HG03460 (cell line): Measurements from ENCODE around the gene FOXN3.
A peak's percentile ranks its signal among the peaks of the same experiment; 100 is the strongest.
"Not testable (repeated sequence)": the region's sequence is repeated elsewhere in the genome, so short reads cannot be mapped to it uniquely, and the experiment has no call there.

ENCODE experiments used
- ATAC-seq: cut with Tn5 transposase; IDR thresholded peaks from one replicate; pipeline ENCODE4 v1.9.1; 2021; ENCODE audit not compliant: unreplicated experiment

Gene FOXN3

GRCh38 chr14:89308232-89308959 is 108.6 kb downstream of the FOXN3 start:
- no peak for ATAC-seq

GRCh38 chr14:89307409-89307808 is 109.6 kb downstream of the FOXN3 start:
- ATAC-seq = no peak

GRCh38 chr14:89304972-89305703 is 111.9 kb downstream of the FOXN3 start:
- peak; percentile 33 for ATAC-seq

- ATAC-seq = no peak
These were observed 112.5 kb downstream of the FOXN3 start for GRCh38 chr14:89304561-89304960.

GRCh38 chr14:89303456-89304435 is 113.3 kb downstream of the FOXN3 start:
- ATAC-seq = peak; percentile 64

GRCh38 chr14:89302396-89302950 is 114.6 kb downstream of the FOXN3 start:
- ATAC-seq = no peak

GRCh38 chr14:89299587-89299986 is 117.4 kb downstream of the FOXN3 start:
- no peak for ATAC-seq

GRCh38 chr14:89298056-89298834 is 118.8 kb downstream of the FOXN3 start:
- ATAC-seq = no peak

GRCh38 chr14:89296281-89296745 is 120.7 kb downstream of the FOXN3 start:
- no peak for ATAC-seq

- no peak for ATAC-seq
These were observed 122.2 kb downstream of the FOXN3 start for GRCh38 chr14:89294872-89295271.

GRCh38 chr14:89294469-89294868 is 122.6 kb downstream of the FOXN3 start:
- not testable (repeated sequence) for ATAC-seq

- no peak for ATAC-seq
These were observed 123.0 kb downstream of the FOXN3 start for GRCh38 chr14:89294060-89294459.

GRCh38 chr14:89293314-89293916 is 123.6 kb downstream of the FOXN3 start:
- ATAC-seq = no peak

GRCh38 chr14:89292579-89293313 is 124.3 kb downstream of the FOXN3 start:
- ATAC-seq = no peak

- ATAC-seq = no peak
These were observed 125.6 kb downstream of the FOXN3 start for GRCh38 chr14:89291351-89291940.

GRCh38 chr14:89290813-89291212 is 126.2 kb downstream of the FOXN3 start:
- no peak for ATAC-seq

GRCh38 chr14:89289477-89289876 is 127.6 kb downstream of the FOXN3 start:
- ATAC-seq = no peak

- ATAC-seq = no peak
These were observed 128.9 kb downstream of the FOXN3 start for GRCh38 chr14:89288114-89288513.
